ENCODE data around the gene RPP14.

- no peak for TF ChIP-seq EZH2 (IDR thresholded peaks at IDR 0.05; ENCODE audit: insufficient read depth, poor library complexity, severe bottlenecking)
- TF ChIP-seq EZH2phosphoT487 (IDR thresholded peaks at IDR 0.05; ENCODE audit: insufficient read depth, low read depth): no peak
Observed at GRCh38 chr3:58307639-58308215, 1.7 kb downstream of the RPP14 start.

Measured in GM23248 (cell line).